Adrenal gland (tissue), 5 donors: ENCODE results near the gene HSD3B2.

Source experiments
- POLR2A ChIP-seq, 2 donors: fragments of 450-650 bp; IDR thresholded peaks; one replicate each; pipeline ENCODE4 v1.6.1; 2017; ENCODE audit warnings: antibody characterized with exemption in 2 of 2, mild to moderate bottlenecking in 2 of 2, moderate library complexity in 1 of 2
- TF ChIP-seq, protein P1 (sequence below), 6 experiments: fragments of 450-650 bp in 4 of 6; fragments of 200-600 bp in 2 of 6; sonication (generic) in 1 of 6; IDR thresholded peaks; 1 replicate in 5 of 6; 2 replicates in 1 of 6; pipeline versions ENCODE4 v1.5.1 to v1.8.0; 2016 to 2021; ENCODE audit warnings: antibody characterized with exemption in 6 of 6, mild to moderate bottlenecking in 2 of 6, moderate library complexity in 1 of 6
- donor health status: DM: no; HTN: no; CAD: no.

DNA sequence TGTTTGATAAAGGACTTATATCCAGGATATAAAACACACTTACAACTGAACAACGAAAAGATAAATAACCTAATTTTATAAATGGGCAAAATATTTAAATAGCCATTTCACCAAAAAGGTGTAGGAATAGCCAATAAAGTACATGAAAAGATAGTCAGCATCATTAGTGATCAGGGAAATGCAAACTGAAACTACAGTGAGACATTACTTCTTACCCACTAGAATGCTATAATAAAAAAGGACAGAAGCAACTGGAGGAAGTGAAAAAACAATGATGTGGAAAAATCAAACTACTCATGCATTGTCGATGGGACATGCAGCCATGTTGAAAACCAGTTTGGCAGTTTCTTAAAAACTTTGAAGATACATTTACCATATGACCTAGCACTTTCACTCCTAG, 48.6 kb downstream of the HSD3B2 start:
- TF ChIP-seq, protein P1, sequence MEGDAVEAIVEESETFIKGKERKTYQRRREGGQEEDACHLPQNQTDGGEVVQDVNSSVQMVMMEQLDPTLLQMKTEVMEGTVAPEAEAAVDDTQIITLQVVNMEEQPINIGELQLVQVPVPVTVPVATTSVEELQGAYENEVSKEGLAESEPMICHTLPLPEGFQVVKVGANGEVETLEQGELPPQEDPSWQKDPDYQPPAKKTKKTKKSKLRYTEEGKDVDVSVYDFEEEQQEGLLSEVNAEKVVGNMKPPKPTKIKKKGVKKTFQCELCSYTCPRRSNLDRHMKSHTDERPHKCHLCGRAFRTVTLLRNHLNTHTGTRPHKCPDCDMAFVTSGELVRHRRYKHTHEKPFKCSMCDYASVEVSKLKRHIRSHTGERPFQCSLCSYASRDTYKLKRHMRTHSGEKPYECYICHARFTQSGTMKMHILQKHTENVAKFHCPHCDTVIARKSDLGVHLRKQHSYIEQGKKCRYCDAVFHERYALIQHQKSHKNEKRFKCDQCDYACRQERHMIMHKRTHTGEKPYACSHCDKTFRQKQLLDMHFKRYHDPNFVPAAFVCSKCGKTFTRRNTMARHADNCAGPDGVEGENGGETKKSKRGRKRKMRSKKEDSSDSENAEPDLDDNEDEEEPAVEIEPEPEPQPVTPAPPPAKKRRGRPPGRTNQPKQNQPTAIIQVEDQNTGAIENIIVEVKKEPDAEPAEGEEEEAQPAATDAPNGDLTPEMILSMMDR (IDR thresholded peaks at IDR 0.05): no peak
- no peak for TF ChIP-seq POLR2A (IDR thresholded peaks at IDR 0.05)
